ENCODE data around the gene ADAMTS2.
"Not testable (repeated sequence)": the region's sequence is repeated elsewhere in the genome, so short reads cannot be mapped to it uniquely, and the experiment has no call there.

The ADAMTS2 gene

GRCh38 chr5:179114756-179115155, 230.5 kb downstream of the ADAMTS2 start:
- no peaks in the 10 kb centered on the region for H3K27me3 ChIP-seq (ENCODE audit: control insufficient read depth in 2 of 2, insufficient read depth in 2 of 2, low read length in 2 of 2)
- H3K9me3 ChIP-seq (ENCODE audit: control insufficient read depth in 2 of 2, low read length in 2 of 2), result peaks cover 3 to 6% of the 10 kb centered on the region in 2 donors
- no peaks in the 10 kb centered on the region for H3K36me3 ChIP-seq (ENCODE audit: control insufficient read depth in 2 of 2, insufficient read depth in 2 of 2, low read length in 2 of 2)
- no peaks in the 10 kb centered on the region for H3K4me1 ChIP-seq (ENCODE audit: control insufficient read depth in 2 of 2, insufficient read depth in 2 of 2, low read length in 2 of 2)
- H3K4me3 ChIP-seq (ENCODE audit: low read length in 2 of 2), result no peak overlapping the region
- no peak overlapping the region for H3K9ac ChIP-seq (ENCODE audit: low read depth in 1 of 2, low read length in 2 of 2)
- no peak overlapping the region for H3K27ac ChIP-seq (ENCODE audit: low read depth in 2 of 2, low read length in 2 of 2)

- no peaks in the 10 kb centered on the region for H3K27me3 ChIP-seq (ENCODE audit: control insufficient read depth in 2 of 2, insufficient read depth in 2 of 2, low read length in 2 of 2)
- no peak overlapping the region for H3K4me3 ChIP-seq (ENCODE audit: low read length in 2 of 2)
- H3K9me3 ChIP-seq (ENCODE audit: control insufficient read depth in 2 of 2, low read length in 2 of 2), result peaks cover 3 to 6% of the 10 kb centered on the region in 2 donors
- no peak overlapping the region for H3K27ac ChIP-seq (ENCODE audit: low read depth in 2 of 2, low read length in 2 of 2)
- H3K4me1 ChIP-seq (ENCODE audit: control insufficient read depth in 2 of 2, insufficient read depth in 2 of 2, low read length in 2 of 2), result no peaks in the 10 kb centered on the region
- H3K9ac ChIP-seq (ENCODE audit: low read depth in 1 of 2, low read length in 2 of 2), result no peak overlapping the region
- H3K36me3 ChIP-seq (ENCODE audit: control insufficient read depth in 2 of 2, insufficient read depth in 2 of 2, low read length in 2 of 2), result no peaks in the 10 kb centered on the region
These were observed 231.2 kb downstream of the ADAMTS2 start for GRCh38 chr5:179113945-179114641.

- Histone ChIP-seq H3K27me3 (ENCODE audit: control insufficient read depth in 2 of 2, insufficient read depth in 2 of 2, low read length in 2 of 2) (no peaks in the 10 kb centered on the region), H3K9ac (ENCODE audit: low read depth in 1 of 2, low read length in 2 of 2) (no peak overlapping the region), H3K4me3 (ENCODE audit: low read length in 2 of 2) (no peak overlapping the region), H3K36me3 (ENCODE audit: control insufficient read depth in 2 of 2, insufficient read depth in 2 of 2, low read length in 2 of 2) (no peaks in the 10 kb centered on the region), H3K4me1 (ENCODE audit: control insufficient read depth in 2 of 2, insufficient read depth in 2 of 2, low read length in 2 of 2) (no peaks in the 10 kb centered on the region), H3K9me3 (ENCODE audit: control insufficient read depth in 2 of 2, low read length in 2 of 2) (peaks cover 3 to 6% of the 10 kb centered on the region in 2 donors), H3K27ac (ENCODE audit: low read depth in 2 of 2, low read length in 2 of 2) (no peak overlapping the region)
These were observed 232.1 kb downstream of the ADAMTS2 start for GRCh38 chr5:179113143-179113530.

GRCh38 chr5:179112469-179113142, 232.7 kb downstream of the ADAMTS2 start:
- Histone ChIP-seq H3K36me3 (ENCODE audit: control insufficient read depth in 2 of 2, insufficient read depth in 2 of 2, low read length in 2 of 2) (no peaks in the 10 kb centered on the region), H3K9ac (ENCODE audit: low read depth in 1 of 2, low read length in 2 of 2) (no peak overlapping the region), H3K27ac (ENCODE audit: low read depth in 2 of 2, low read length in 2 of 2) (no peak overlapping the region), H3K27me3 (ENCODE audit: control insufficient read depth in 2 of 2, insufficient read depth in 2 of 2, low read length in 2 of 2) (no peaks in the 10 kb centered on the region), H3K4me1 (ENCODE audit: control insufficient read depth in 2 of 2, insufficient read depth in 2 of 2, low read length in 2 of 2) (no peaks in the 10 kb centered on the region), H3K9me3 (ENCODE audit: control insufficient read depth in 2 of 2, low read length in 2 of 2) (peaks cover 3 to 6% of the 10 kb centered on the region in 2 donors), H3K4me3 (ENCODE audit: low read length in 2 of 2) (no peak overlapping the region)

- Histone ChIP-seq H3K4me3 (ENCODE audit: low read length in 2 of 2) (no peak overlapping the region), H3K36me3 (ENCODE audit: control insufficient read depth in 2 of 2, insufficient read depth in 2 of 2, low read length in 2 of 2) (no peaks in the 10 kb centered on the region), H3K9me3 (ENCODE audit: control insufficient read depth in 2 of 2, low read length in 2 of 2) (peaks cover 3 to 6% of the 10 kb centered on the region in 2 donors), H3K9ac (ENCODE audit: low read depth in 1 of 2, low read length in 2 of 2) (no peak overlapping the region), H3K27ac (ENCODE audit: low read depth in 2 of 2, low read length in 2 of 2) (no peak overlapping the region), H3K27me3 (ENCODE audit: control insufficient read depth in 2 of 2, insufficient read depth in 2 of 2, low read length in 2 of 2) (no peaks in the 10 kb centered on the region), H3K4me1 (ENCODE audit: control insufficient read depth in 2 of 2, insufficient read depth in 2 of 2, low read length in 2 of 2) (no peaks in the 10 kb centered on the region)
These were observed 233.7 kb downstream of the ADAMTS2 start for GRCh38 chr5:179111267-179112207.

- H3K4me1 ChIP-seq (ENCODE audit: control insufficient read depth in 2 of 2, insufficient read depth in 2 of 2, low read length in 2 of 2), result no peaks in the 10 kb centered on the region
- H3K27ac ChIP-seq (ENCODE audit: low read depth in 2 of 2, low read length in 2 of 2), result no peak overlapping the region
- peaks cover 2 to 5% of the 10 kb centered on the region in 2 donors for H3K9me3 ChIP-seq (ENCODE audit: control insufficient read depth in 2 of 2, low read length in 2 of 2)
- no peaks in the 10 kb centered on the region for H3K36me3 ChIP-seq (ENCODE audit: control insufficient read depth in 2 of 2, insufficient read depth in 2 of 2, low read length in 2 of 2)
- no peak overlapping the region for H3K9ac ChIP-seq (ENCODE audit: low read depth in 1 of 2, low read length in 2 of 2)
- no peaks in the 10 kb centered on the region for H3K27me3 ChIP-seq (ENCODE audit: control insufficient read depth in 2 of 2, insufficient read depth in 2 of 2, low read length in 2 of 2)
- no peak overlapping the region for H3K4me3 ChIP-seq (ENCODE audit: low read length in 2 of 2)
These were observed 234.7 kb downstream of the ADAMTS2 start for GRCh38 chr5:179110528-179110927.

- not testable (repeated sequence) for H3K36me3 ChIP-seq (ENCODE audit: control insufficient read depth in 2 of 2, insufficient read depth in 2 of 2, low read length in 2 of 2); H3K4me1 ChIP-seq (ENCODE audit: control insufficient read depth in 2 of 2, insufficient read depth in 2 of 2, low read length in 2 of 2)
These were observed 244.0 kb downstream of the ADAMTS2 start for GRCh38 chr5:179101282-179101681.

GRCh38 chr5:179089502-179089901, 255.8 kb downstream of the ADAMTS2 start:
- H3K4me3 ChIP-seq (ENCODE audit: low read length in 2 of 2), result no peak overlapping the region
- no peak overlapping the region for H3K9ac ChIP-seq (ENCODE audit: low read depth in 1 of 2, low read length in 2 of 2)
- H3K27ac ChIP-seq (ENCODE audit: low read depth in 2 of 2, low read length in 2 of 2), result no peak overlapping the region
- H3K4me1 ChIP-seq (ENCODE audit: control insufficient read depth in 2 of 2, insufficient read depth in 2 of 2, low read length in 2 of 2), result no peaks in the 10 kb centered on the region
- peaks cover 14 to 19% of the 10 kb centered on the region in 2 donors for H3K9me3 ChIP-seq (ENCODE audit: control insufficient read depth in 2 of 2, low read length in 2 of 2)
- H3K36me3 ChIP-seq (ENCODE audit: control insufficient read depth in 2 of 2, insufficient read depth in 2 of 2, low read length in 2 of 2), result no peaks in the 10 kb centered on the region
- no peaks in the 10 kb centered on the region for H3K27me3 ChIP-seq (ENCODE audit: control insufficient read depth in 2 of 2, insufficient read depth in 2 of 2, low read length in 2 of 2)

More at GRCh38 chr5:179101282-179101681, 244.0 kb downstream of the ADAMTS2 start:
- peaks cover 8 to 11% of the 10 kb centered on the region in 2 donors for H3K9me3 ChIP-seq (ENCODE audit: control insufficient read depth in 2 of 2, low read length in 2 of 2)
- not testable (repeated sequence) for H3K27ac ChIP-seq (ENCODE audit: low read depth in 2 of 2, low read length in 2 of 2); H3K27me3 ChIP-seq (ENCODE audit: control insufficient read depth in 2 of 2, insufficient read depth in 2 of 2, low read length in 2 of 2); H3K4me3 ChIP-seq (ENCODE audit: low read length in 2 of 2); H3K9ac ChIP-seq (ENCODE audit: low read depth in 1 of 2, low read length in 2 of 2)

- no peaks in the 10 kb centered on the region for H3K27me3 ChIP-seq (ENCODE audit: control insufficient read depth in 2 of 2, insufficient read depth in 2 of 2, low read length in 2 of 2)
- no peak overlapping the region for H3K9ac ChIP-seq (ENCODE audit: low read depth in 1 of 2, low read length in 2 of 2)
- H3K9me3 ChIP-seq (ENCODE audit: control insufficient read depth in 2 of 2, low read length in 2 of 2), result peaks cover 52 to 68% of the 10 kb centered on the region in 2 donors
- no peak overlapping the region for H3K4me3 ChIP-seq (ENCODE audit: low read length in 2 of 2)
- H3K36me3 ChIP-seq (ENCODE audit: control insufficient read depth in 2 of 2, insufficient read depth in 2 of 2, low read length in 2 of 2), result peaks cover 18 to 19% of the 10 kb centered on the region in 2 donors
- no peaks in the 10 kb centered on the region for H3K4me1 ChIP-seq (ENCODE audit: control insufficient read depth in 2 of 2, insufficient read depth in 2 of 2, low read length in 2 of 2)
- H3K27ac ChIP-seq (ENCODE audit: low read depth in 2 of 2, low read length in 2 of 2), result no peak overlapping the region
These were observed 264.5 kb downstream of the ADAMTS2 start for GRCh38 chr5:179080724-179081123.
